Heart left ventricle (tissue), 13 donors: ENCODE measurements around the gene CCNY.

Experiments used
- CTCF ChIP-seq, 12 donors: fragments of 200-600 bp; sonication (generic) in 4 of 12; IDR thresholded peaks; one replicate each; pipeline versions ENCODE4 v1.5.0 to v1.8.0; 2018 to 2022; ENCODE audit warnings: antibody characterized with exemption in 12 of 12, mild to moderate bottlenecking in 5 of 12
- POLR2A ChIP-seq, 2 donors: fragments of 450-650 bp; IDR thresholded peaks; one replicate each; pipeline ENCODE4 v1.6.1; 2017; ENCODE audit warnings: antibody characterized with exemption in 2 of 2, mild to moderate bottlenecking in 2 of 2, moderate library complexity in 2 of 2
- donor health status: ischemic (EF 13 %, LVEDD 7.1; RV severe dilation, severe dysfunction).
- donor health status: DM: no; HTN: yes; CAD: no.
- donor health status: DM: no; HTN: no; CAD: no.
- donor health status: ischemic (EF 25% LVEDD 6.9; RV normal size, moderate dysfunction).
- donor health status: ischemic (EF 25% LVEDD 5.7; RV mildly dilated, moderate dysfunction).
- donor health status: ischemic (EF 35%, LVEDD 5.7; RV mildly dilated, moderate dysfunction).
- donor health status: nonischemic (EF 11% LVEDD 7.7; RV severe dilation, severe dysfunction).
- donor health status: DM: yes; HTN: yes; CAD: no.
- donor health status: PGD.
- donor health status: ischemic (EF 29% LVEDD 5.4; RV normal size, mild dysfunction).
- donor health status: nonischemic (EF 23%, LVEDD 6.1; RV moderate dilation, normal function).

GRCh38 chr10:35355971-35356724 is 19.8 kb downstream of the CCNY start:
- no peak for TF ChIP-seq CTCF (IDR thresholded peaks at IDR 0.05)
- TF ChIP-seq POLR2A (IDR thresholded peaks at IDR 0.05): no peak
